GM19468 (cell line): ENCODE data around the gene TYW5.
"Not testable (repeated sequence)": the region's sequence is repeated elsewhere in the genome, so short reads cannot be mapped to it uniquely, and the experiment has no call there.

Source experiments
- ATAC-seq: cut with Tn5 transposase; IDR thresholded peaks from one replicate; pipeline ENCODE4 v1.9.1; 2021; ENCODE audit warnings: mild to moderate bottlenecking, moderate library complexity, moderate number of reproducible peaks; ENCODE audit not compliant: unreplicated experiment; ENCODE audit errors: extremely low read depth

Gene TYW5

DNA sequence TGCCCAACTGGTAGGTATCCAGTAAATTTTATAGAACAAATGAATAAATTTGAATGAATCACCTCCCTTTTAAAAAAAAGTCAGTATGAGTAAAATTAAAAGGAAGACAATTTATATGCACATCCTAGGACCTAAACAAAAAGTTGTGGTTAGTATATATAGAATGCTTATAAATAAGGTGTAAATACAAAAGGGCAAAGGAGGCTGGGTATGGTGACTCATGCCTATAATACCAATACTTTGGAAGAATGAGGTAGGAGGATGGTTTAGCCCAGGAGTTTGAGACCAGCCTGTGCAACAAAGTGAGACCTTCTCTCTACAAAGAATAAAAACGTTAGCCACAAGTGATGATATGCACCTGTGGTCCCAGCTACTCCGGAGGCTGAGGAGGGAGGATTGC is 31.4 kb downstream of the TYW5 start:
- ATAC-seq = no peak

DNA sequence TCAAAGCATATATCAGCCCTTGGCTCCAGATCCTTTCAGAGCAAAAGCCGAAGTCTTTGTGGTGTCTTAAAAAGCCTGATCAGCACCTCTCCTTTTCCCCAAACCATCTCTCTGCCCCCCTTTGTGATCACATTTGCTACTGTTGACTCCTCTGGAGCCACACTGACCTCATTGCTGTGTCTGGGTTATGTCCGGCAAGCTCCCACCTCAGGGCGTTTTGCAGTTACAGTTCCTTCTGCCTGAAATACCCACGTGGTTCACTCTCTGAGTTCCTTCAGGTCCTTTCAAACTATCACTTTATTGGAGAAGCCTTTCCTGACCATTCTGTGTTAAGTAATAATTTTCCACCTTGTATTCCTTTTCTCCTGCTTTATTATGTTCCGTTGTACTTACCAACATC is 32.4 kb downstream of the TYW5 start:
- no peak for ATAC-seq

DNA sequence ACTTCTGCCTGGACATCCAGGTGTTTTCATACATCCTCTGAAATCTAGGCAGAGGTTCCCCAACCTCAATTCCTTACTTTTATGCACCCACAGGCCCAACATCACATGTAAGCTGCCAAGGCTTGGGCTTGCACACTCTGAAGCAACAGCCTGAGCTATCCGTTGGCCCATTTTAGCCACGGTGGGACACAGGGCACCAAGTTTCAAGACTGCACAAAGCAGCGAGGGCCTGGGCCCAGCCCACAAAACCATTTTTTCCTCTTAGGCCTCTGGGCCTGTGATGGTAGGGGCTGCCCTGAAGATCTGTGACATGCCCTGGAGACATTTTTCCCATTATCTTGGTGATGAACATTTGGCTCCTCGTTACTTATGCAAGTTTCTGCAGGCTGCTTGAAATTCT is 38.3 kb downstream of the TYW5 start:
- no peak for ATAC-seq

DNA sequence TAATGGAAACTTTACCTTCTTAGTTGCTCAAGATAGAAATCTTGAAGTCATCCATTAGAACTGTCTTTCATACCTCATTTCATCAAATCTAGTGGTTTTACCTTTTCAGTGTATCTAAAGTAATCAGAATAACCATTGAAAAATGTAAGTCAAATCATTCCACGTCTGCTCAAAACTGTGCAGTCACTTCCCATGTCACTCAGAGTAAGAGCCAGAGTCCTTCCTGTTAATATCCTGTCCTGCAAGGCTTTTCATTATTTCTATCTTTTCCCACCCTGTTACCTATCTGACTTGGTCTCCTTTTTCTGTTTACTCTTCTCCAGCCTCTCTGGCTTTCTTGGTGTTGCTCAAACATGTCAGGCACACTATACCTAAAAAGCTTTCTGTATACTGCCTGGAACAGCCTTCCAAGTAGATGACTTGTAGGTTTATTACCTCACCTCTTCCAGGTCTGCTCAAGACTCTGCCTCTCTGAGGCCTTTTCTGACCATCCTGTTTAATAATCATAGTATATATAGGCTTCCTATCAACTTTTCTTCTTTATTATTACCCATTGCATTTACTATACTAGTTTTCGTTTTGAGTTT is 40.8 kb downstream of the TYW5 start:
- no peak for ATAC-seq

DNA sequence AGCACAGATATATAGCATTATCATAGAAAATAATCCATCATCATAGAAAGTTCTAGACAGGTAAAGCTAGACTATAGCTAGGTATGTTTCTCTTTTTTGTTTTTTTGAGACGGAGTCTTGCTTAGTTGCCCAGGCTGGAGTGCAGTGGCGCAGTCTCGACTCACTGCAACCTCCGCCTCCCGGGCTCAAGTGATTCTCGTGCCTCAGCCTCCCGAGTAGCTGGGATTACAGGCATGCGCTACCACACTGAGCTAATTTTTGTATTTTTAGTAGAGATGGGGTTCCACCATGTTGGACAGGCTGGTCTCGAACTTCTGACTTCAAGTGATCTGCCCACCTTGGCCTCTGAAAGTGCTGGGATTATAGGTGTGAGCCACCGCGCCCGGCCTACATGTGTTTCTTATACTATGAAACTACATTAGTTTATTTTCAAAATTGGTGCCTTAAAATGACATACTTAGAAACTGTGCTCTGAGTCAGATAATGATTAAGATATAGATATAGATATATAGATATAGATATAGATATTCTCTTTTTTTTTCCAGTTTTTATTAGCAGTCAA is 42.7 kb downstream of the TYW5 start:
- not testable (repeated sequence) for ATAC-seq

DNA sequence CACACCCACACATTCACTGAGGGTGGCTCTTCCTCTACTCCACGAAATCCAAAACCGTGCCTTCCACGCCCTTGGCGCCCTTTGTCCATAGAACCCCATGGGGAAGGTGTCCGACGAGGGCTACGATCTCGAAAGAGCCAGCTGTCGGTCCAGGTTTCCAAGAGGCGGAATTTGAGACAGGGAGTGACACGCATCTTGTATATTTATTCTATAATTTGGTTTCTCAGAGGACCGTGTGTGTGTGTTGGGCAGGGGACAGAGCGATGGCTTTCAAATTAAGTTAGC is 43.5 kb downstream of the TYW5 start:
- ATAC-seq = no peak

DNA sequence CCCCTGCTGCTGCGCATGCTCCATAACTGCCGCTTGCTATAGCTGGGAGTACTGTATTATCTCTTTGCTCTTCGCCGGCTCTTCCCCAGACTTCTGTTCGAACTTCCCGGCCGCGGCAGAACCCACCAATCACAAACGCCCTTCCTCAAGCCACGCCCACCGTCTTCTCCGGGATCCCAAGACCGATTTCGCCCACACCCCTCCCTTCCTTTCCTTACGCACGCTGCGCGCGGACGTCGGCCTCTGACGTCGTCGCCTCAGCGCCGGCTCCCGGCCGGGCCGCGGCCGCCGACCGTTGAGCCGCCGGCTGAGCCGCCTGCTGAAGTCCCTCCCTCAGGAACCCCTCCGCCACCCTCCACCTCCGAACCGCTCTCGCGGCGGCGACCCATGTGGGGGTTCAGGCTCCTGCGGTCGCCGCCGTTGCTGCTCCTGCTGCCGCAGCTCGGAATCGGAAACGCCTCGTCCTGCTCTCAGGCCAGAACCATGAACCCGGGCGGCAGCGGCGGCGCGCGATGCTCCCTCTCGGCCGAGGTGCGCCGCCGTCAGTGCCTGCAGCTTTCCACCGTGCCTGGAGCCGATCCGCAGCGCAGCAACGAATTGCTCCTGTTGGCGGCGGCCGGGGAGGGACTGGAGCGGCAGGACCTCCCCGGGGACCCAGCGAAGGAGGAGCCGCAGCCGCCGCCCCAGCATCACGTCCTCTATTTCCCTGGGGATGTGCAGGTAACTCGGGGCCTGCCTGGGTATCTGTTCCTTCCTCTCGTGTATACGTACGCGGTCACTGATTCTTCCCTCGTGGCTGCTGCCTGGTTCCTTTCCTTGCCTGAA is 44.0 kb downstream of the TYW5 start, which contains the start of gene C2orf69:
C2orf69 (plus strand) TSS at position 242 of the 825 bp plus-strand sequence; CDS start at position 388, 146 bp downstream.
- ATAC-seq = peak; percentile 89

DNA sequence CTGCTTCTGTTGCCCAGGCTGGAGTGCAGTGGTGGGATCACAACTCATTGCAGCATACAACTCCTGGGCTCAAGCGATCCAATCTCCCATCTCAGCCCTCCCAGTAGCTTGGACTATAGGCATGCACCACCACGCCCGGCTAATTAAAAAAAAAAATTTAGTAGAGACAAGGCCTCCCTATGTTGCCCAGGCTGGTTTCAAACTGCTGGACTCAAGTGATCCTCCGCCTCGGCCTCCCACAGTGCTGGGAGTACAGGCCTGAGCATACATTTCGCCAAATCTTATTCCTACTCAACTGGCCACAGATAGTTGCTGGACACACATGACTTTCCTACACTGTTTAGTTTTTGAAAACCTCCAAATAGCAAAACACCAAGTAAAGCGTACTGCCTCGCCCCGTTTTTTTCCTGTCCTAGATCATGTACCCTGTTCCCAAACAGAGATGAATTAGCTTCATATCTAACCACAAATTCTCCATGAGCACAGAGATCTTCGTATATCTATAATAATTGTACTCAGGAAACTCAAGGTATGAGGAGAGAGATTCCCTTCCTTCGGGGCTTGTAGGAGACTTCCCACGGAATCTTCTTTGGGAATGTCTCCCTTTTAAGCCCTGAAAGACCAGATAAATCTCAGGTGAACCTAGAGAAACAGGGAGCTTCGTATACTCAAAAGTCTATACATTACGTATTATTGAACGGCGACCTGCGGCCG is 44.8 kb downstream of the TYW5 start:
- ATAC-seq = no peak

DNA sequence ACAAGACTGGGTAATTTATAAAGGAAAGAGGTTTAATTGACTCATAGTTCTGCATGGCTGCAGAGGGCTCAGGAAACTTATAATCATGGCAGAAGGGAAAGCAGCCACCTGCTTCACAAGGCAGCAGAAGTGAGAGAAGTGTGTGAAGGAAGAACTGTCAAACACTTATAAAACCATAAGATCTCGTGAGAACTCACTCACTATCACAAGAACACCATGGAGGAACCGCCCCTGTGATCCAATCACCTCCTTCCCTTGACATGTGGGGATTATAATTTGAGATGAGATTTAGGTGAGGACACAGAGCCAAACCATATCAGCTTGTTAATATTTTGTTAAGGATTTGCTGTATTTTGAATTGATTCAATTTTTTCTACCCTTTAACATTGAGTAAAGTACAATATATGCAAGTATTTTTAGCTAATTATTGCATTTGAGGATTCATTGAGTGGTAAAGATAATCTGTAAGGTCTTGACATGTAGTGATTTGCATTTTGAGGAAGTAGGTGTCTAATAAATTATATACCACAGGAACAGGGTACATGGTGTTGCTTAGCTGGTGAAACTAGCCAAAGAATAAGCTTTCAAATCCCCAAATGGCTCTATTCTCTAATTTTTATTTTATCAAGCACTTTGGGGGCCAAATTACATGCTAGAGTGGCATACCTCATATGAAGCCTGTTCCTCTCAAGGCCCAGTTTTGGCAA is 48.1 kb downstream of the TYW5 start:
- ATAC-seq = no peak

DNA sequence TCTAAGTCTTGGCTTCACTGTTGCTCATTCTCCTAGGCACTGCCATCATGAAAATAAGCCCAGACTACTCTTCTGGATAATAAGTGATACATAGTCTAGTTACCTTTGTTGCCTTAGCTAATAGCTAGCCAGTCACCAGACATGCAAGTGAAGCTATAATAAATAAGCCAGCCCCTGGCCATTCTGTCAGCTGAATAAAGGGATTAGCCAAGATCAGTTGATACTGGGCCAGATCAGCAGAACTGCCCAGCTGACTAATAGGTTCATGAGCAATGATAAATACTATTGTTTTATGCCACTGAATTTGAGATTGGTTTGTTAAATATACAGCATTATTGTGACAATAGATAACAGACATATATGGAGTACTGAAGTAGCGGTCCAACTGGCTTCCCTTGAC is 52.2 kb downstream of the TYW5 start:
- ATAC-seq = no peak

DNA sequence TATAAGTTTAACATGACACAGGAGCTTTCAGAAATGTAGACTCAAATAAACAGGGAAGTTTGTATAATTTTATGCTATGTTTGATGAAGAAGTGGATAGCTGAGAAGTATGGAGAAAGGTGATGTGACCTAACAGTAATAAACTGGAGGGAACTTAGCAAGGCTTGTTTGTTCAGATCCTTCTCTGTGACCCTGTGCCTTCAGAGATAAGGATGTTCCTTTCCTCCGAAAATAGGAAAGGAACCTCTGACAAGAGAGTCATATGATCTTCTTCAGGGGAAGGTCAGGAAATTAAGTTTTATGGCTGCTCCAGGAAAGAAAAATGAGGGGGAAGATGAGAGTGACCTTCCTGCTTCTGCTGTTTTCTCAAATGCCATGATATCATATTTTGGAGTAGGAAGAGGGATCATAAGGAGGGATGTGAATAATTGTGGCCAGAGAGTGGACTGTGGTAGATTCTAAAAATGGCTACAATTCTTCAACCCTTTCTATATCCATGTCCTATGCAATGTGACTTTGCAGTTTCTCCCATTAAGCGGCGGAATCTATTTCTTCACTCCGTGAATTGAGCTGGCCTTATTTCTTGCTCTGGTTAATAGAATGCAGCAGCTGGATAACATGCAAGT is 52.7 kb downstream of the TYW5 start:
- ATAC-seq = no peak

DNA sequence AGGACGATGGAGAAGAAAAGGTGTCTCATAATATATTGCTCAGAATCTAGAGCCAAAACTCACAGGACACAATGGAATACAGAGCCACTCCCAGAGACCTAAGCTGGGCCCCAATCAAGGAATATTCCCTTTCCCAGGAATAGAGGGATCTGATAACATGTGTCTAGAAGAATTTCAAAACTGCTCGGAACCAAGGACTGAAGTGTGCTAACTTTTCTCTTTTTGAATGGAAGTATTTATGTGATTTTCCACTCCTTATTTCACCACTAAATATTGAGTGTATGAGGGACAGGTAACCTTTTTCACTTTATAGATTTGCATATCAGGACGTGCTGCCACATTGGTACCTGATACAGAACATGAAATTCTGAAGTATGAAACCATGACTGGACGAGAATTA is 53.3 kb downstream of the TYW5 start:
- ATAC-seq = no peak

DNA sequence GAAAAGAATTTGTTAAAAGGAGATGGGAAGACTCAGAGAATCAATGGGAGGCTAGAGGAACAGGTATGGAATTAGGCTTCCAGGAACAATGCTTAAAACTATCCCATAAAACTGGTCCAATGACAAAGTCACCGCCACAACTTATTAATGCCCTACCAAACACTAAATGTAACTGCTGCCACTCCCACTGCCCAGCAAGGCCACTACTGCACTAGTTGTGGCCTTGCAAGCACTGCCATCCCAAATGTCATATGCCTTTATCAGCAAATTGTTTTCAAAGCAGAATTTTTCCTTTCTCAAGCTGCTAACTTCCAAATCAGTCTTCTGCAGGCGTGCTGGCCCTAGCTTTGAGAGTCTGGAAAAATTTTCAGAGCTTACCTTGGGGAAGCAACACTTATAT is 58.7 kb downstream of the TYW5 start:
- no peak for ATAC-seq

DNA sequence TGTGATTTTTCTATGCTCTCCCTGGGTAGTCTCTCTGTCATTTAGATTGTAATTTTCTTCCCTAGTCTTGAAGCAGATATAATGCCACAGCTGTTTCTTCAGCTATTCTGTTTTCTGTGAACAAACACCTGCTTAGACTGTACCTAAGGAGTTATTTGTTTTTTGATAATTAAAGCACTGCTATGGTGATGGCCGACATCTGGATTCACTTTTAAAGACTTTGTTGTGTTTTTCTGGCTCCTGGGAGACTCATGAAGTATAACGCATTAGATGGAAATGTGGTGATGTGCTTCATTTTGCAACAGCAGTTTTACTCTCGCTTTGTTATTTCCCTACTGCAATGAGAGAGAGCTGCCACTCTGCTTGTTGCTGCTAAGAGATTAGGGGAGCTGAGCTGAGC is 59.9 kb downstream of the TYW5 start:
- ATAC-seq = no peak

DNA sequence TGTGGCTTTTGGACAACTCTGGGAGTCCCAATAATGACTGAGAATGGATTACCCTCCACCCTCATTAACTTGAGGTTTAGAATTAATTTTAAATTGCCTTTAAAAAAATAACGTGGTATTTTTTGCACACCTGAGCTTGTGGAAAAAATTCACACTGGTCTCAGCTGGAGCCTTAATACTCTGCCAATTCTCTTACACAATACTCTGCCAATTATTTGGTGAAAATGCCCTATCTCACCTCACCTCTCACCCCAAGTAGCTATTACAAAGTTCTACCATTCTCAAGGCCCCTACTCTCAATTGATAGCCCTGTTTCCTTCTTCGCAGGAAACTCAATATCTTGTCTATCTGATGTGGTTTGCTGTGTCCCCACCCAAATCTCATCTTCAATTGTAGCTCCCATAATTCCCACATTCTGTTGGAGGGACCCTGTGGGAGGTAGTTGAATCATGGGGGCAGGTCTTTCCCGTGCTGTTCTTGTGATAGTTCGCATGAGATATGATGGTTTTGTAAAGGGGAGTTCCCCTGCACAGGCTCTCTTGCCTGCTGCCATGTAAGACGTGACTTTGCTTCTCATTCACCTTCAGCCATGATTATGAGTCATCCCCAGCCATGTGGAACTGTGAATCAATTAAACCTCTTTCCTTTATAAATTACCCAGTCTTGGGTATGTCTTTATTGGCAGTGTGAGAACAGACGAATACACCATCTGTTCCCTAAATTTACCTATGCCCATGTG is 71.6 kb downstream of the TYW5 start:
- ATAC-seq = no peak

DNA sequence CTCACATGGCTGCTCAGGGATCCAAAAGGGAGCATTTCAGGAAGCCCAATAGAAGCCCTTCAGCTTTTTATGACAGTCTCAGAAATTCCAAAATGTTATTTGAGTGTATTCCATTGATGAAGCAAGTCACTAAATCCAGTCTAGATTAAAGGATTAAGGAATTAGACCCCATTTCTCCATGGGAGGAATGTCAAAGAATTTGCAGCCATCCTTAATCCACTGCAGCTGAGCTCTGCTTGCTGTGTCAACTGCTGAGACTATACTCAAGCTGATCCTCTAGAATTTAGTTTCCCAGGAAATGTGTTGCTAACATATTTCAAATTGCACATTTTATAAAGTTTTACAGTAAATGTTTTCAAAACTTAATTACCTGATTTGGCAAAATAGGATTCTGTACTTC is 72.6 kb downstream of the TYW5 start:
- ATAC-seq = no peak
